HepG2 (cell line): ENCODE measurements around the gene CEP131. TPM values are rescaled to one million over a fixed set of nuclear protein-coding genes. Genes with fewer than 3 reads are reported as not detected.

Source experiments
- ARID2 ChIP-seq: sonication (generic); formaldehyde crosslinking; IDR thresholded peaks from 2 replicates; pipeline ENCODE4 v1.8.1; 2022; ENCODE audit warnings: mild to moderate bottlenecking, missing genetic modification reagents, borderline replicate concordance
- ATF3 ChIP-seq: sonication (generic); formaldehyde crosslinking; IDR thresholded peaks from 2 replicates; pipeline ENCODE4 v1.4.0; 2020; ENCODE audit warnings: missing genetic modification reagents
- ATM ChIP-seq: fragments of 450-650 bp; IDR thresholded peaks from 2 replicates; pipeline ENCODE4 v1.7.1; 2017; ENCODE audit warnings: mild to moderate bottlenecking, borderline replicate concordance
- BCL3 ChIP-seq: sonication (generic); formaldehyde crosslinking; IDR thresholded peaks from 2 replicates; pipeline ENCODE4 v1.5.1; 2020; ENCODE audit warnings: mild to moderate bottlenecking, missing genetic modification reagents, moderate library complexity
- GABPA ChIP-seq, 2 experiments: IDR thresholded peaks; 2 replicates each; pipeline ENCODE4 v1.6.1; 2011 to 2016; ENCODE audit warnings: low read depth in 2 of 2, low read length in 1 of 2, missing biosample characterization in 1 of 2, missing genetic modification characterization in 1 of 2
- GABPB1 ChIP-seq: IDR thresholded peaks from 2 replicates; pipeline ENCODE4 v1.6.1; 2016; ENCODE audit warnings: mild to moderate bottlenecking, missing genetic modification reagents, moderate library complexity, missing compliant biosample characterization
- IKZF4 ChIP-seq: sonication (generic); formaldehyde crosslinking; IDR thresholded peaks from 2 replicates; pipeline ENCODE4 v1.5.1; 2020; ENCODE audit warnings: borderline replicate concordance, mild to moderate bottlenecking, low read depth, missing genetic modification reagents; ENCODE audit errors: not compliant biosample characterization
- MBD4 ChIP-seq: IDR thresholded peaks from 2 replicates; pipeline ENCODE4 v1.6.1; 2012; ENCODE audit warnings: low read length, inconsistent platforms, borderline replicate concordance
- MBNL3 ChIP-seq: fragments of 250-450 bp; sonication (Bioruptor Pico); conservative IDR thresholded peaks from 2 replicates; pipeline ENCODE4 v1.8.0; 2022; ENCODE audit warnings: mild to moderate bottlenecking, inconsistent platforms
- MZF1 ChIP-seq: sonication (generic); formaldehyde crosslinking; IDR thresholded peaks from 2 replicates; pipeline ENCODE4 v1.8.1; 2023; ENCODE audit warnings: mild to moderate bottlenecking, missing genetic modification reagents, borderline replicate concordance
- NR1H2 ChIP-seq: sonication (generic); formaldehyde crosslinking; IDR thresholded peaks from 2 replicates; pipeline ENCODE4 v1.8.1; 2022; ENCODE audit warnings: low read depth, missing genetic modification reagents, borderline replicate concordance
- PLRG1 ChIP-seq: fragments of 450-650 bp; conservative IDR thresholded peaks from 2 replicates; pipeline ENCODE4 v1.6.1; 2016
- RARG ChIP-seq: sonication (generic); formaldehyde crosslinking; IDR thresholded peaks from 2 replicates; pipeline ENCODE4 v1.4.0; 2020; ENCODE audit warnings: low read depth, mild to moderate bottlenecking, missing genetic modification reagents
- SNAPC5 ChIP-seq: sonication (generic); formaldehyde crosslinking; IDR thresholded peaks from 2 replicates; pipeline ENCODE4 v1.8.1; 2023; ENCODE audit warnings: mild to moderate bottlenecking, missing genetic modification reagents, borderline replicate concordance
- SOX13 ChIP-seq, 3 experiments: fragments of 450-650 bp in 1 of 3; sonication (generic) in 1 of 3; formaldehyde crosslinking in 1 of 3; IDR thresholded peaks in 2 of 3; conservative IDR thresholded peaks in 1 of 3; 2 replicates each; pipeline versions ENCODE4 v1.5.0 to v1.6.1; 2016 to 2020; ENCODE audit warnings: antibody characterized with exemption in 1 of 3, mild to moderate bottlenecking in 1 of 3, missing compliant biosample characterization in 1 of 3, missing genetic modification reagents in 1 of 3, moderate library complexity in 1 of 3
- ZFX ChIP-seq: sonication (generic); formaldehyde crosslinking; IDR thresholded peaks from 2 replicates; pipeline ENCODE4 v1.4.0; 2020; ENCODE audit warnings: mild to moderate bottlenecking, low read depth, missing genetic modification reagents, moderate library complexity
- ZNF180 ChIP-seq: sonication (generic); formaldehyde crosslinking; IDR thresholded peaks from 2 replicates; pipeline ENCODE4 v1.4.0; 2020; ENCODE audit warnings: low read depth, missing genetic modification reagents, borderline replicate concordance
- ZNF468 ChIP-seq: sonication (generic); formaldehyde crosslinking; IDR thresholded peaks from 2 replicates; pipeline ENCODE4 v1.8.0; 2022; ENCODE audit warnings: mild to moderate bottlenecking, moderate library complexity, missing genetic modification reagents
- ZNF598 ChIP-seq: sonication (generic); formaldehyde crosslinking; IDR thresholded peaks from 2 replicates; pipeline ENCODE4 v1.5.1; 2020; ENCODE audit warnings: mild to moderate bottlenecking, missing genetic modification reagents, borderline replicate concordance
- ZNF7 ChIP-seq: IDR thresholded peaks from 2 replicates; pipeline ENCODE4 v1.6.1; 2016; ENCODE audit warnings: missing biosample characterization, missing genetic modification reagents
- ZNF747 ChIP-seq: sonication (generic); formaldehyde crosslinking; IDR thresholded peaks from 2 replicates; pipeline ENCODE4 v1.8.1; 2023; ENCODE audit warnings: missing genetic modification reagents, mild to moderate bottlenecking, borderline replicate concordance
- ZNF776 ChIP-seq: sonication (generic); formaldehyde crosslinking; IDR thresholded peaks from 2 replicates; pipeline ENCODE4 v1.4.0; 2020; ENCODE audit warnings: mild to moderate bottlenecking, missing genetic modification reagents
- ZNF839 ChIP-seq: sonication (generic); formaldehyde crosslinking; IDR thresholded peaks from 2 replicates; pipeline ENCODE4 v1.4.0; 2020; ENCODE audit warnings: missing genetic modification reagents, mild to moderate bottlenecking, borderline replicate concordance
- ZSCAN25 ChIP-seq: sonication (generic); formaldehyde crosslinking; IDR thresholded peaks from 2 replicates; pipeline ENCODE4 v1.8.0; 2022; ENCODE audit warnings: mild to moderate bottlenecking, missing genetic modification reagents
- polyA plus RNA-seq, 8 experiments: library from polyadenylated mRNA; depleted of rRNA in 3 of 8; stranded (reverse) in 7 of 8; unstranded in 1 of 8; fragments of >200 nt; fragmentation: Illumina TruSeq in 4 of 8; extraction: Trizol in 4 of 8; gene quantifications; 2 replicates each; pipeline versions ENCODE4 v1.2.1 to v1.2.3, GENCODE V29; 2011 to 2016; ENCODE audit warnings: low read depth in 4 of 8, missing spikeins in 1 of 8, mixed read lengths in 1 of 8; ENCODE audit not compliant: insufficient read depth in 1 of 8
- total RNA-seq, 5 experiments: library from RNA; depleted of rRNA; stranded (reverse); fragments of >200 nt; fragmentation: Illumina TruSeq; extraction: Trizol; gene quantifications; 2 replicates each; pipeline ENCODE4 v1.2.3, GENCODE V29; 2016; ENCODE audit warnings: low read depth in 1 of 5
- TF ChIP-seq, protein P1 (sequence below): sonication (generic); formaldehyde crosslinking; IDR thresholded peaks from 2 replicates; pipeline ENCODE4 v1.8.0; 2022; ENCODE audit warnings: mild to moderate bottlenecking, missing genetic modification reagents; ENCODE audit not compliant: insufficient replicate concordance

The CEP131 gene
- total and polyA plus RNA-seq, 2 of the 13 experiments (the other 11 are each of a cell fraction or from before 2014, with no cell fraction given): 5.0 to 16.8 TPM

- TF ChIP-seq ZSCAN25 (CRISPR knock-in tag) (peak; percentile 45; the same call in 1 of the 2 replicates), MBNL3 (no peak), ATF3 (CRISPR knock-in tag) (peak; percentile 54; the same call in 1 of the 2 replicates), ZNF7 (peak; percentile 25; the same call in 1 of the 2 replicates), ZNF468 (CRISPR knock-in tag) (no peak), ZNF180 (CRISPR knock-in tag) (no peak), ZFX (CRISPR knock-in tag) (peak; percentile 91), ZNF776 (no peak; the same call in 1 of the 2 replicates), GABPB1 (CRISPR knock-in tag) (peak; percentile 78), ZNF747 (CRISPR knock-in tag) (no peak), BCL3 (CRISPR knock-in tag) (peak; percentile 73), GABPA (IDR thresholded peaks at IDR 0.05; ENCODE audit: low read depth, low read length) (0 out of 2 replicates have a peak, but pooled peaks have one; percentile 19), GABPA (CRISPR knock-in tag; IDR thresholded peaks at IDR 0.05; ENCODE audit: low read depth) (no peak), ARID2 (no peak), ZNF598 (peak; percentile 78), MZF1 (CRISPR knock-in tag) (no peak), ATM (no peak), NR1H2 (peak; percentile 30; the same call in 1 of the 2 replicates), SNAPC5 (CRISPR knock-in tag) (no peak), IKZF4 (CRISPR knock-in tag) (peak; percentile 74), RARG (CRISPR knock-in tag) (no peak), MBD4 (no peak), PLRG1 (no peak), SOX13 (IDR thresholded peaks at IDR 0.05) (no peak), SOX13 (CRISPR knock-in tag; conservative IDR thresholded peaks at IDR 0.05 in 1 of 2, IDR thresholded peaks at IDR 0.05 in 1 of 2) (0 out of 4 replicates have a peak, but pooled peaks of 1 of the 2 experiments have one; percentile 23), ZNF839 (peak; percentile 85)
- TF ChIP-seq, protein P1, sequence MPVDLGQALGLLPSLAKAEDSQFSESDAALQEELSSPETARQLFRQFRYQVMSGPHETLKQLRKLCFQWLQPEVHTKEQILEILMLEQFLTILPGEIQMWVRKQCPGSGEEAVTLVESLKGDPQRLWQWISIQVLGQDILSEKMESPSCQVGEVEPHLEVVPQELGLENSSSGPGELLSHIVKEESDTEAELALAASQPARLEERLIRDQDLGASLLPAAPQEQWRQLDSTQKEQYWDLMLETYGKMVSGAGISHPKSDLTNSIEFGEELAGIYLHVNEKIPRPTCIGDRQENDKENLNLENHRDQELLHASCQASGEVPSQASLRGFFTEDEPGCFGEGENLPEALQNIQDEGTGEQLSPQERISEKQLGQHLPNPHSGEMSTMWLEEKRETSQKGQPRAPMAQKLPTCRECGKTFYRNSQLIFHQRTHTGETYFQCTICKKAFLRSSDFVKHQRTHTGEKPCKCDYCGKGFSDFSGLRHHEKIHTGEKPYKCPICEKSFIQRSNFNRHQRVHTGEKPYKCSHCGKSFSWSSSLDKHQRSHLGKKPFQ (CRISPR knock-in tag): peak; percentile 74
Observed at GRCh38 chr17:81165246-81166032, 57.3 kb downstream of the CEP131 start, which contains the start of gene PVALEF (continued).
